H1 (cell line): ENCODE measurements around the gene CREBBP.

Experiments
- ASH2L ChIP-seq: fragments of 200-600, 300-600 bp; sonication (generic); IDR thresholded peaks from one replicate; pipeline ENCODE4 v1.7.1; 2017; ENCODE audit warnings: low read length
- ATF2 ChIP-seq: IDR thresholded peaks from 2 replicates; pipeline ENCODE4 v1.6.1; 2012; ENCODE audit warnings: low read length, inconsistent platforms
- CREB1 ChIP-seq: IDR thresholded peaks from 2 replicates; pipeline ENCODE4 v1.6.1; 2012; ENCODE audit warnings: inconsistent platforms
- GTF2F1 ChIP-seq: IDR thresholded peaks from 2 replicates; pipeline ENCODE4 v1.6.1; 2012; ENCODE audit warnings: low read depth, low read length, improper control_type of control experiment, borderline replicate concordance
- JUND ChIP-seq: IDR thresholded peaks from 2 replicates; pipeline ENCODE4 v1.6.1; 2011; ENCODE audit warnings: mild to moderate bottlenecking, improper control_type of control experiment, low read length
- MAX ChIP-seq: IDR thresholded peaks from 2 replicates; pipeline ENCODE4 v1.6.1; 2012; ENCODE audit warnings: inconsistent platforms
- PHF8 ChIP-seq: fragments of 200-600 bp; sonication (generic); conservative IDR thresholded peaks from 2 replicates; pipeline ENCODE4 v1.7.1; 2012; ENCODE audit warnings: low read depth, mild to moderate bottlenecking, inconsistent platforms, low read length, moderate library complexity
- POLR2A ChIP-seq, 2 experiments: IDR thresholded peaks; 1 replicate in 1 of 2; 2 replicates in 1 of 2; pipeline ENCODE4 v1.6.1; 2011; ENCODE audit warnings: low read depth in 2 of 2, low read length in 2 of 2, mild to moderate bottlenecking in 2 of 2; ENCODE audit errors: control extremely low read depth in 1 of 2
- POLR2AphosphoS5 ChIP-seq: IDR thresholded peaks from 2 replicates; pipeline ENCODE4 v1.6.1; 2011; ENCODE audit warnings: low read depth, low read length
- SIRT6 ChIP-seq: IDR thresholded peaks from one replicate; pipeline ENCODE4 v1.7.1; 2012; ENCODE audit warnings: low read length, inconsistent platforms
- SP1 ChIP-seq: IDR thresholded peaks from 2 replicates; pipeline ENCODE4 v1.6.1; 2011; ENCODE audit warnings: low read depth, low read length
- SUZ12 ChIP-seq: fragments of 200-600 bp; sonication (generic); IDR thresholded peaks from 2 replicates; pipeline ENCODE4 v1.6.1; 2012; ENCODE audit warnings: mild to moderate bottlenecking, inconsistent platforms, low read length, moderate library complexity, mixed read lengths
- TF ChIP-seq, protein P1 (sequence below), 3 experiments: IDR thresholded peaks; 1 replicate in 2 of 3; 2 replicates in 1 of 3; pipeline versions ENCODE4 v1.5.1 to v1.6.1; 2011; ENCODE audit warnings: low read length in 3 of 3, mild to moderate bottlenecking in 3 of 3, inconsistent platforms in 2 of 3, low read depth in 1 of 3, moderate library complexity in 1 of 3; ENCODE audit not compliant: insufficient read depth in 1 of 3; ENCODE audit errors: control extremely low read depth in 1 of 3

- TF ChIP-seq, protein P1, sequence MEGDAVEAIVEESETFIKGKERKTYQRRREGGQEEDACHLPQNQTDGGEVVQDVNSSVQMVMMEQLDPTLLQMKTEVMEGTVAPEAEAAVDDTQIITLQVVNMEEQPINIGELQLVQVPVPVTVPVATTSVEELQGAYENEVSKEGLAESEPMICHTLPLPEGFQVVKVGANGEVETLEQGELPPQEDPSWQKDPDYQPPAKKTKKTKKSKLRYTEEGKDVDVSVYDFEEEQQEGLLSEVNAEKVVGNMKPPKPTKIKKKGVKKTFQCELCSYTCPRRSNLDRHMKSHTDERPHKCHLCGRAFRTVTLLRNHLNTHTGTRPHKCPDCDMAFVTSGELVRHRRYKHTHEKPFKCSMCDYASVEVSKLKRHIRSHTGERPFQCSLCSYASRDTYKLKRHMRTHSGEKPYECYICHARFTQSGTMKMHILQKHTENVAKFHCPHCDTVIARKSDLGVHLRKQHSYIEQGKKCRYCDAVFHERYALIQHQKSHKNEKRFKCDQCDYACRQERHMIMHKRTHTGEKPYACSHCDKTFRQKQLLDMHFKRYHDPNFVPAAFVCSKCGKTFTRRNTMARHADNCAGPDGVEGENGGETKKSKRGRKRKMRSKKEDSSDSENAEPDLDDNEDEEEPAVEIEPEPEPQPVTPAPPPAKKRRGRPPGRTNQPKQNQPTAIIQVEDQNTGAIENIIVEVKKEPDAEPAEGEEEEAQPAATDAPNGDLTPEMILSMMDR (IDR thresholded peaks at IDR 0.05; ENCODE audit: control extremely low read depth in 1 of 3, insufficient read depth in 1 of 3, low read depth in 1 of 3, low read length in 3 of 3), result no peak
- TF ChIP-seq SP1 (no peak), CREB1 (no peak), SIRT6 (no peak), ASH2L (no peak), GTF2F1 (no peak), MAX (no peak), POLR2A (IDR thresholded peaks at IDR 0.05; ENCODE audit: control extremely low read depth in 1 of 2, low read depth in 2 of 2, low read length in 2 of 2) (no peak), JUND (no peak), POLR2AphosphoS5 (no peak), PHF8 (no peak), SUZ12 (no peak), ATF2 (no peak)
Measured at GRCh38 chr16:3800477-3801270, 79.8 kb downstream of the CREBBP start.
